Measurements from ENCODE around the gene SMARCA1.

The SMARCA1 gene

GRCh38 chrX:129525162-129525561 is 1.9 kb upstream of the SMARCA1 start:
- no peak for DNase-seq (ENCODE audit: insufficient read length)
- no peak for FAIRE-seq

GRCh38 chrX:129524250-129524850 is 1.1 kb upstream of the SMARCA1 start:
- no peak for DNase-seq (ENCODE audit: insufficient read length)
- no peak for FAIRE-seq
- TF ChIP-seq POLR2A (IDR thresholded peaks at IDR 0.05; ENCODE audit: low read depth, low read length) (no peak), TAF1 (IDR thresholded peaks at IDR 0.05; ENCODE audit: borderline replicate concordance, low read depth, low read length) (no peak), POLR2AphosphoS5 (IDR thresholded peaks at IDR 0.05; ENCODE audit: low read depth, low read length) (no peak)

More at GRCh38 chrX:129525162-129525561, 1.9 kb upstream of the SMARCA1 start:
- TF ChIP-seq POLR2A (IDR thresholded peaks at IDR 0.05; ENCODE audit: low read depth, low read length) (no peak), POLR2AphosphoS5 (IDR thresholded peaks at IDR 0.05; ENCODE audit: low read depth, low read length) (no peak), TAF1 (IDR thresholded peaks at IDR 0.05; ENCODE audit: borderline replicate concordance, low read depth, low read length) (no peak)

- no peak for TF ChIP-seq POLR2AphosphoS5 (IDR thresholded peaks at IDR 0.05; ENCODE audit: low read depth, low read length)
- no peak for TF ChIP-seq POLR2A (IDR thresholded peaks at IDR 0.05; ENCODE audit: low read depth, low read length)
- TF ChIP-seq TAF1 (IDR thresholded peaks at IDR 0.05; ENCODE audit: borderline replicate concordance, low read depth, low read length) = no peak
- no peak for FAIRE-seq
- DNase-seq (ENCODE audit: insufficient read length) = peak; percentile 18
These were observed 859 bp downstream of the SMARCA1 start for GRCh38 chrX:129522184-129523078.

- FAIRE-seq (no peak), DNase-seq (ENCODE audit: insufficient read length) (no peak)
- TF ChIP-seq TAF1 (IDR thresholded peaks at IDR 0.05; ENCODE audit: borderline replicate concordance, low read depth, low read length) = no peak
- no peak for TF ChIP-seq POLR2AphosphoS5 (IDR thresholded peaks at IDR 0.05; ENCODE audit: low read depth, low read length)
- TF ChIP-seq POLR2A (IDR thresholded peaks at IDR 0.05; ENCODE audit: low read depth, low read length) = no peak
These were observed 3.1 kb downstream of the SMARCA1 start for GRCh38 chrX:129520151-129520550.

GRCh38 chrX:129516402-129516801 is 6.9 kb downstream of the SMARCA1 start:
- no peak for TF ChIP-seq TAF1 (IDR thresholded peaks at IDR 0.05; ENCODE audit: borderline replicate concordance, low read depth, low read length)
- DNase-seq (ENCODE audit: insufficient read length) (no peak), FAIRE-seq (no peak)

- FAIRE-seq = no peak
- DNase-seq (ENCODE audit: insufficient read length) = no peak
- no peak for TF ChIP-seq TAF1 (IDR thresholded peaks at IDR 0.05; ENCODE audit: borderline replicate concordance, low read depth, low read length)
- TF ChIP-seq POLR2A (IDR thresholded peaks at IDR 0.05; ENCODE audit: low read depth, low read length) = no peak
- TF ChIP-seq POLR2AphosphoS5 (IDR thresholded peaks at IDR 0.05; ENCODE audit: low read depth, low read length) = no peak
These were observed 10.9 kb downstream of the SMARCA1 start for GRCh38 chrX:129512409-129512808.

- TF ChIP-seq POLR2AphosphoS5 (IDR thresholded peaks at IDR 0.05; ENCODE audit: low read depth, low read length) (no peak), POLR2A (IDR thresholded peaks at IDR 0.05; ENCODE audit: low read depth, low read length) (no peak), TAF1 (IDR thresholded peaks at IDR 0.05; ENCODE audit: borderline replicate concordance, low read depth, low read length) (no peak)
- no peak for FAIRE-seq
- DNase-seq (ENCODE audit: insufficient read length) = no peak
These were observed 11.6 kb downstream of the SMARCA1 start for GRCh38 chrX:129511689-129512088.

GRCh38 chrX:129510331-129510730 is 13.0 kb downstream of the SMARCA1 start:
- TF ChIP-seq TAF1 (IDR thresholded peaks at IDR 0.05; ENCODE audit: borderline replicate concordance, low read depth, low read length) (no peak), POLR2A (IDR thresholded peaks at IDR 0.05; ENCODE audit: low read depth, low read length) (no peak), POLR2AphosphoS5 (IDR thresholded peaks at IDR 0.05; ENCODE audit: low read depth, low read length) (no peak)
- DNase-seq (ENCODE audit: insufficient read length) (no peak), FAIRE-seq (no peak)

- TF ChIP-seq TAF1 (IDR thresholded peaks at IDR 0.05; ENCODE audit: borderline replicate concordance, low read depth, low read length) (no peak), POLR2AphosphoS5 (IDR thresholded peaks at IDR 0.05; ENCODE audit: low read depth, low read length) (no peak), POLR2A (IDR thresholded peaks at IDR 0.05; ENCODE audit: low read depth, low read length) (no peak)
- FAIRE-seq = no peak
- DNase-seq (ENCODE audit: insufficient read length) = no peak
These were observed 26.0 kb downstream of the SMARCA1 start for GRCh38 chrX:129497146-129497843.

- DNase-seq (ENCODE audit: insufficient read length) (no peak), FAIRE-seq (no peak)
- TF ChIP-seq POLR2AphosphoS5 (IDR thresholded peaks at IDR 0.05; ENCODE audit: low read depth, low read length) (no peak), TAF1 (IDR thresholded peaks at IDR 0.05; ENCODE audit: borderline replicate concordance, low read depth, low read length) (no peak), POLR2A (IDR thresholded peaks at IDR 0.05; ENCODE audit: low read depth, low read length) (no peak)
These were observed 26.7 kb downstream of the SMARCA1 start for GRCh38 chrX:129496625-129497024.

GRCh38 chrX:129495900-129496299 is 27.4 kb downstream of the SMARCA1 start:
- DNase-seq (ENCODE audit: insufficient read length) = no peak
- TF ChIP-seq POLR2A (IDR thresholded peaks at IDR 0.05; ENCODE audit: low read depth, low read length) = no peak
- no peak for TF ChIP-seq POLR2AphosphoS5 (IDR thresholded peaks at IDR 0.05; ENCODE audit: low read depth, low read length)
- no peak for TF ChIP-seq TAF1 (IDR thresholded peaks at IDR 0.05; ENCODE audit: borderline replicate concordance, low read depth, low read length)
- no peak for FAIRE-seq
